Measurements from ENCODE around the gene SPATA20.

The SPATA20 gene

GRCh38 chr17:50540560-50541401 is 6.2 kb upstream of the SPATA20 start:
- DNase-seq: no peak

DNA sequence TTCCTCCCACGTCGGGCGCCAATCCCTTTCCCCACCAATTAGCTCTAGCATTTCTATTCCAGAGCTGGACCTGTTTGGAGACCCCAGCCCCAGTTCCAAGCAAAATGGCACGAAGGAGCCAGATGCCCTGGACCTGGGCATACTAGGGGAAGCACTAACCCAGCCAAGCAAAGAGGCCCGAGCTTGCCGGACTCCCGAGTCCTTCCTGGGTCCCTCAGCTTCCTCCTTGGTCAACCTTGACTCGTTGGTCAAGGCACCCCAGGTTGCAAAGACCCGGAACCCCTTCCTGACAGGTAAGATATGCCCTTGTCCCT is 5.6 kb upstream of the SPATA20 start:
- DNase-seq: no peak

DNA sequence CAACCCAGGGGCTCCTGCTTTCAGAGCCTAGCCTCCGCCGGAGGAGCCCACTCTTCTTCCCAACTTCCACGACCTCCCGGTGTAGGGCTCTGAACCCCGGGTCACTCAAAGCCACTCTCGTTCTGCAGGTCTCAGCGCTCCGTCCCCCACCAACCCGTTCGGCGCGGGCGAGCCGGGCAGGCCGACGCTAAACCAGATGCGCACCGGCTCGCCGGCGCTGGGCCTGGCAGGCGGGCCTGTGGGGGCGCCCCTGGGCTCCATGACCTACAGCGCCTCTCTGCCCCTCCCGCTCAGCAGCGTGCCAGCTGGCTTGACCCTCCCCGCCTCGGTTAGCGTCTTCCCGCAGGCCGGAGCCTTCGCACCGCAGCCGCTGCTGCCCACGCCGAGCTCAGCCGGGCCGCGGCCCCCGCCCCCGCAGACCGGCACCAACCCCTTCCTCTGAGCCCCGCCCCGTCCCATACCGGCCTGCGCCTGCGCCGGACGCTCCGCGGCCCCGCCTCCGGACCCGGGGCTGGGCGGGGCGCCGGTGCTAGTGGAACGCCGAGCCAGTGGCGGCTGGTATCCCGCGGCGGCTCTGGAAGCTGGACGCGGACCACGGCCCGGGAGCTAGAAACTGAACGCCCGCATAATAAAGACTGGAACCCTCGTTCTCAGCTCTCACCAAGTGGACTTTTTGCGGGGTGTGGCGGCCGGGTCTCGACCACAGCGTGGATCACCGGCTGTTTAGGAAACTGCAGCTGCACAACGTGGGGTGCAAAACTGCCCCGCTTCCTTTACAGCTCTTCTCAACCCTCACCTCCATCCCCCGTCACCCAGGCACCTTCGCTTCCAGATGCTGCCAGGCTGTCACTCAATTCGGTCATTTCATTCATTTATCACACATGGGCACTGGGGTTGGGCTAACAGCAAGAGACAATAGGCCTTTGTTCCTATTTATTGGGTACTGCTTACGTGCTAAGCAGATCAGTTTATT is 5.0 kb upstream of the SPATA20 start:
- peak; percentile 79 to 85 for DNase-seq

GRCh38 chr17:50542795-50543774 is 3.9 kb upstream of the SPATA20 start:
- DNase-seq: no peak

DNA sequence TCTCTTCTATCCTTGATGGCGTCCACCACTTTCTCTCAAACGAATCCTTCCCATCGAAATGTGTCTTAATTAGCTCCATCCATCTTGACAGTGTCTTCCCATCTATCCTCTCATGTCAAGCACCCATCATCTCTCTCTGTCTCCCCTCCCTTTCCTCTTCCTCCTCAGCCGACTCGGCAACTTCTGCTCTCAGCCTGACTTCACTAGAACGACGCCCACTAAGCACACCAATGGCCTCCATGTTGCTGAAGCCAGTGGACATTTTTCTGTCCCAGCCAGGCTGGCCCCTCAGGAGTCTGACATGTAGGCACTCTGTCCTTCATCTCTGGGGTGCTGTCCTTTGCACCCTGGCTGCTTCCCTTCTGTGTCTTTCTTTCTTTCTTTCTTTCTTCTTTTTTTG is 2.5 kb upstream of the SPATA20 start:
- DNase-seq: no peak

DNA sequence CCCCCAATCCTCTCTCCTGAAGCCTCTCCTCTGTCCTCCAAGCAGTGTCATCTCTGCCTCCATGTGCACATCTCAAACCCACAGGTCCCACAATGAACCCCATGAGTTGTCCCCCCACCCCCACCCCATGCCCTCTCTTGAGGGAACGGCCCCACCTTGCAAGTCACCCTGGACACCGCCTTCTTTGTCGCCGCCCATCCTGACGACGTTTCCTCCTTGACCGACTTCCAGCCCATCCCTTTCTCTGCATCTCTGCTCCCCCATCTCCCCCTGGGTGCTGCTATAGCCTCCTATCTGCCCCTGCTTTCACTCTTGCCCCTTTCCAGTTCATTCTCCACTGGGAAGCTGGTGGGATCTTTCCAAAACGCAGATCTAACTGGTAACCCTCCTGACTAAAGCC is 1.7 kb upstream of the SPATA20 start:
- DNase-seq: no peak

- no peak for DNase-seq
Measured at GRCh38 chr17:50546701-50547034, 306 bp upstream of the SPATA20 start.

DNA sequence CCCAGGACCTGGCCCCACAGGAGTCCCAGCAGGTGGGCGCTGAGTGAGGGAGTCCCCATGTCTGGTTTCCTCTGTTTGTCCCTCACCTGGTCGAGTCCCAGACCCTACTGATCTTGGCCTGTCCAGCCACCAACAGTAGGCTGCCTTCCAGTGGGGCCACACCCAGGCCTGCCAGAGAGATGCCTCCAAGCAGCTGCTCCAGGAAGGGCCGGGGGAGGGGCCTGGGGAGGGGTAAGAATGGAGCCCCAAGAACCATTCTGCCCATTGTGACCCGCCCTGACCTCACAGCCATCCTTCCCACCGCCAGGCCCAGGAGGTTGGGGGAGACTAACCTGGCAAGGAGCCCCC is 736 bp downstream of the SPATA20 start:
- DNase-seq: no peak

GRCh38 chr17:50548831-50549230 is 1.9 kb downstream of the SPATA20 start:
- no peak for DNase-seq

GRCh38 chr17:50549256-50549941 is 2.4 kb downstream of the SPATA20 start:
- DNase-seq: no peak

DNA sequence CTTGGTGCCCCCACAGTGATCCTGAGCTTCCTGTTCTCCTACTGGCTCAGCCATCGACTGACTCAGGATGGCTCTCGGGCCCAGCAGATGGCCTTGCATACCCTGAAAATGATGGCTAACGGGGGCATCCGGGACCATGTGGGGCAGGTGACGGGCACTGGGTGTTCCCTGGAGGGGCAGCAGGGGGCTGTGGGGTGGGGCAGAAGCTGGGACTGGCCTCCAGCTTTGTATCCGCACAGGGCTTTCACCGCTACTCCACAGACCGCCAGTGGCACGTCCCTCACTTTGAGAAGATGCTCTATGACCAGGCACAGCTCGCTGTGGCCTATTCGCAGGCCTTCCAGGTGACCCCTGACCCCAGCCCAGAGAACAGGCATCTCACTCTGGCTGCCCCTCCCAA is 3.0 kb downstream of the SPATA20 start:
- no peak for DNase-seq

DNA sequence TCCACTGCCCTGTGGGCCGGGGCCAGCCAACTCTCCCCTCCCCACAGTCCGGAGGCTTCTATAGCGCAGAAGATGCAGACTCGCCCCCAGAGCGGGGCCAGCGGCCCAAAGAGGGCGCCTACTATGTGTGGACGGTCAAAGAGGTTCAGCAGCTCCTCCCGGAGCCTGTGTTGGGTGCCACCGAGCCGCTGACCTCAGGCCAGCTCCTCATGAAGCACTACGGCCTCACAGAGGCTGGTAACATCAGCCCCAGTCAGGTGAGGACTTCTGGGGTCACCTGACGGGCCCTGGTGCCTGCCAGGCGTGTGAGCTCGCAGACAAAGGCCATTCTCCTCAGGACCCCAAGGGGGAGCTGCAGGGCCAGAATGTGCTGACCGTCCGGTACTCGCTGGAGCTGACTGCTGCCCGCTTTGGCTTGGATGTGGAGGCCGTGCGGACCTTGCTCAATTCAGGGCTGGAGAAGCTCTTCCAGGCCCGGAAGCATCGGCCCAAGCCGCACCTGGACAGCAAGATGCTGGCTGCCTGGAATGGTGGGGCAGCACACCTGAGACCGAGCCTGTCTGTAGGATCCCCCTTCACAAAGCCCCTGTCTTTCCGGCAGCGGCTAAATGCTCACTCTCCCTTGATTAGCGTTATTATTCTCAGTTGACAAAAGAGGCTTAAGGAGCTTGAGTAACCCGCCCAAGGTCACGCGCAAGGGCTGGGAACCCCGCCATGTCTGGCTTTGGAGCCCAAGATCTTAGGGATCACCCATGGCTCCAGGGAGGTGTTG is 3.9 kb downstream of the SPATA20 start:
- no peak for DNase-seq

GRCh38 chr17:50551433-50551815 is 4.5 kb downstream of the SPATA20 start:
- no peak for DNase-seq

DNA sequence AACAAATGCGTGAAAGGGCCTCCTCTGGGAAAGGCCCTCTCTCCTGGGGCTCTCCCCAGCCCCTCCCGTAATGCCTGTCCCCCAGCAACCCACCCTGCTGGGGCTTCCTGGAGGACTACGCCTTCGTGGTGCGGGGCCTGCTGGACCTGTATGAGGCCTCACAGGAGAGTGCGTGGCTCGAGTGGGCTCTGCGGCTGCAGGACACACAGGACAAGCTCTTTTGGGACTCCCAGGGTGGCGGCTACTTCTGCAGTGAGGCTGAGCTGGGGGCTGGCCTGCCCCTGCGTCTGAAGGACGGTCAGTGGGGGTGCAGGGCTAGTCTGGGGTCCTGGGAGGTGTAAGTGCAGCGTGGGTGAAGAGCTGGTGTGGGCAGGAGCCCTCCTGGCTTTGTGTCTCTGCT is 4.9 kb downstream of the SPATA20 start:
- DNase-seq: no peak

DNA sequence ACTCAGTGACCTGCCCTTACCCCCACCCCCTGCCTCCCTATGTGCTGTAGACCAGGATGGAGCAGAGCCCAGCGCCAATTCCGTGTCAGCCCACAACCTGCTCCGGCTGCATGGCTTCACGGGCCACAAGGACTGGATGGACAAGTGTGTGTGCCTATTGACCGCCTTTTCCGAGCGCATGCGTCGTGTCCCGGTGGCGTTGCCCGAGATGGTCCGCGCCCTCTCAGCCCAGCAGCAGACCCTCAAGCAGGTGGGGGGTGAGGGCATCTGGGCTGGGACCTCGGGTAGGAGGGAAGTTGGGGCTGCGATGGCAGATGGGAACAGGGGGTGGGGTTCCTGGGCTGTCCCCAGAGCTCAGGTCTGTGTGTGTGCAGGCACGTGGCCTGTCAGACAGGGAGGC is 7.2 kb downstream of the SPATA20 start:
- no peak for DNase-seq

DNA sequence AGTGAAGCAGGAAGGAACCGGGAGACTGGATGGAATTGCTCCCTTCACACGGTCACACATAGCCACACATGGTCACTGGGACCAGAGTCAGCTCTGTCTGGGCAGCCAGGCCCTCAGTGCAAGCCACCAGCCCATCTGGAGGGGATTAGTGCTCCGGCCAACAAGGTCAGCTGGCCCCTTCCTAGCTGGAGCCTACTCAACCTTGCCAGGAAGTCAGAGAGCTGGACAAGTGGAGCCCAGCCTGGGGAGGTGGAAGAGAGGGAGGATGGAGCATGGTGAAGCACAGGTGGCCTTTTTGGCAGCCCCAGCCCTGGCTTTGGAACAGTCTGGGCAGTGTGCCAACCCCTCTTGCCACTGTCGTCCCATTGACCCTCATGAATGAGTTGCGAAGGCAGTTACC is 9.8 kb downstream of the SPATA20 start:
- no peak for DNase-seq

GRCh38 chr17:50557630-50558029 is 10.7 kb downstream of the SPATA20 start:
- no peak for DNase-seq

DNA sequence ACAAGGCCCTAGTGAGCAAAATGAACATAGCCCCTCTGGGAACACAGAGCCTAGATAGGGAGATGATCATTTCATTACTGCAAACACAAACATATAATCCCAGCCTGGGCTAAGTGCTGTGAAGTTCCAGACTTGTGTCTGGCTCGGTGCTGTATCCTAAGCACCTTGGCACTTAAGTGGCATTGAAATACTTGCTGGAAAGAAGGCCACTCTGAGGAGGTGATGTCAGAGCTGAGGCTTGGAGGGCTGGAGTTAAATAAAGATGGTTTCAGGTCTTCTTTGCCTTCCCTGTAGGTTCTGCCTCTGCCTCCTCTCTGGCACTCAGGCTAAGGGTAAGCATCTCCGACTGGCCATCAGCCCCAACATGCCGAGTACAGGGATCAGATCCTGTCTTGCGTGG is 11.1 kb downstream of the SPATA20 start:
- DNase-seq: no peak

DNA sequence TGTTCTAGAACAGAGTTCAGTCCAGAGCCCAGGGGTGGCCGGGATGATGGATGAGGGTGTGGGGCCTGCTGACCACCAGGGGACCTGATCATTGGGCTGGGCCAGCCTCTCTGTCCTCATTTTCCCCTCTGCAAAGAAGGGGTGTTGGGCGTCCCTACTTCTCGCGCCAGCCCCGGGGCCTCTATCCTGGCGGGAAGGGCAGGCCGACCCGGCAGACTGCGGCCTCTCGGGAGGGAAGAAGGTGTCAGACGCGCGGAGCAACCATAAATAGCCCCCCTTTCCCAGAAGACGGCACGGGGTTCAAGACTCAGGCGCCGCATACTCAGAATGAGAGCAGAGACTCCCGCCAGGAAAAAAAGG is 11.6 kb downstream of the SPATA20 start:
- no peak for DNase-seq

DNA sequence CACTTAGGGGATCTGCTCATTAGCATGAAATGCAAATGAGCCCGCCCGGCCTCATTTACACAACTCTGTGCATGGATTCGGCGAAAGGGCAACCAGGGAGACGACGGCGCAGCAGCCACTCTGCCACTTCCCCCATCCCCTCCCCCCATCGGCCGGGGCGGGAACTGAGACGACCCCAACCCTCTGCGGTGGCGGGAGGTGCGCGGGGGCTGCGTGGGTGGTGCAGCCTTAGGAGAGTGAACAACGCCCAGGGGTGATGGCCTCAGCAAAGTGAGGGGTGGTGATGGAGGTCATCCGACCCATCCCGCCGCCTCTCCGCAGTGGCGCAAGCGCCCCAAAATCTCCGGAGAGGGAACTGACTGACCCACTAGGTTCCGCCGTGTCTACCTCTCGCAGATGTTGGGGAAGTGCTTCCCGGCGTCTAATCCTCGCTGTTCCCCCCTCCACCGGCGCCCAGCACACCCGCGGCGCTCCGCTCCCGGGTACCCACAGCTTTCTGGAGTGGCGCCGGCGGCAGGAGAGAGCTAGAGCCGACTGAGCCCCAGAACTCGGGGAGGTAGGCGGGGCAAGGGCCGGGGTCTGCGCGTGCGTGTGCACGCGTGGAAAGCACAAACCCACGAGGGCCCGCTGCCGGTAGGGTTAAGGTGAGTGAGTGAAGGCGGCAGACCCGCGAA is 12.1 kb downstream of the SPATA20 start:
- DNase-seq: no peak

- peak in 1 of 2 donors; percentile 18 for DNase-seq
Measured at GRCh38 chr17:50559674-50560184, 12.8 kb downstream of the SPATA20 start.
